HL-60/S4 treated with phorbol 12-myristate 13-acetate at 8.2 ng/mL for 4 days and 3 days (cell line): ENCODE data around the gene SLC6A1.

Experiments
- in situ Hi-C: fragments of 300-500 bp; cut with MboI; formaldehyde crosslinking; loops from 2 replicates; pipeline ENCODE4 v1.15.0; 2022; ENCODE audit warnings: low sequenced_read_pairs

Gene SLC6A1

DNA sequence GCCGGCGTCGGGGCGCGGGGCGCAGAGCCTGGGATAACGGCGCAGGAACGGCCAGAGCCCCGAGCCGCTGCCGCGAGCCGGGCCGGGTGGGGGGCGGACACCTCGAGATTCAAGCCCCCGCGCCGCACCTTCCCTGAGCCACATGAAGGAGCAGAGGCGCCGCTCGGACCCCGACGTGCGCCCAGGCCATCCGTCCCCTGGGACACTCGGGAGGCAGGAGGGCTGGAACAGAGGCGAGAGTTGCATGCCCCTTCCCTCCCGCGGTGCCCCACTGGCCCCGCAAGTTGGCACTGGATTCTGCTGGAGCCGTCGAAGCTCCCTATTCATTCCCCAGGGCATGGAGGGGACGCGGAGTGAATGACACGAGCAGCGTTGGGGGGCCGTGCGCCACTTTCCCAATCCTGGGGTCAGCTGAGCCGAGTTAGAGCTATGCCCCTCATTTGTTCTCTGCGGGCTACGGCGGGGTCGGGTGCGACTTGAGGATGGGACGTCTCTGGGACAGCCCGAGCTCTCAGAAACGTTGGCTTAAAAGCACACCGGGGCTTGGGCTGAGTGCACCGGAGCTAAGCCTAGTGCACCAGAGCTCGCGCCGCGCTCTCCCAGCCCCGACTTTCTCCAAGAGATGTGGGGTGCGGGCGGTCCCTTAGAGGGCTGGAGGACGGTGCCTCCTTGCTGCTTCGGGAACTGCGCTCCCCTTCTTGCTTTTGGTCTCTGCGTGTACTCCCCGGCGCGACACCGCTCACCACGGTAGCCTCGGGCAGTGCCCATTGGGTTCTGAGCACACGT is 588 bp downstream of the SLC6A1 start:
- in situ Hi-C loops, result no loop called here

DNA sequence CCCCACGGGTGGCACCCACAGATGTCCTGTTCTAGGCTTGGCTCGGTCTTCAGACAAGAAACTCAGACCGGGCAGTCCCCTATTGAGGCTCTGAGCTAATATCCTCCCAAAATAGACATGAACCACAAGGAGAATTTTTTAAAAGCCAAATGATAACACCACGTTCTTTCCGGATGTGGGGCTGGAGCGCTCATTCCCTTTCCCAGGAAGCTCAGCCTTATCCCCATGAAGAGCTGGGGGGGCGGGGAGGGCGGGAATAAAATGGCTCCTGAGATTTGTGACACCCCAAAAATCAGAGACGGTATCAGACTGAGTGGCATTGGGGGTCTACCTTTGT is 1.1 kb downstream of the SLC6A1 start:
- in situ Hi-C loops, result no loop called here

DNA sequence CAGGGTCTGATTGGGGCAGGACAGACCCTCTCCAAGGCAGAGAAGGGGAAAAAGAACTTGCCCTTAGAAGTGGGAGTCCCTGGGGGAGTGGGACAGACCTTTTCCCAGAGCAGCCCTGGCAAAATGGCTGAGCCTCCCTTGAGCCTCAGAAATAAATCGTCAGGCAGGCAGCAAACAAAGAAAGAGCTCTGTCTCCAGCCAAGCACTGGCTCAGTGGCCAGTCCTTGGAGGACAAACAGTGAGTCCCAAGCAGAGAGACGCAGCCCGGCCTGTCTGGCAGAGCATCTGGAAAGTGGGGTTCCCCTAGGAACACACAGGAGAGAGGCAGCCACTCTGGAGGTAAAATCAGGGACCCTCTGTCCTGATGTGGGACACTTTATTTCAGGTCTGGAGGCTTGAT is 1.8 kb downstream of the SLC6A1 start:
- in situ Hi-C loops, result no loop called here

DNA sequence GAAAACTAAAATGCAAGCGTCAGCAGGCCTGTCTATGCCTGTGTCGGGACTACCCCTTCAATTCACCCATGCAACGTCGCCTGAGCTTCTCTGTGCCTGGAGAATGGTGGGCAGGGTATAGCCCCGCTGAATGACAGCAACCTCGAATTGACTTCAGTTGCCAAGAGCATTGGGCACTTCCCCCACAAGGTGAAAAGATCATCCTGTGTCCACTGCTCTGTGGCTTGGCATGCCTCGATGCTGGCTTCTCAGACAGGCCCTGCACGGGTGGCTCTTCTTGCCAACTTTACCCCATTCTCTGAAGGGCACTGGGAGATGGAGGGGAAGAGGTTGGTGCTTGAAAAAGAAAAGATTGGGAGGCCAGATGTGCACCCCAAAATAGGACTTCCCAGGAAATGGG is 3.3 kb downstream of the SLC6A1 start:
- in situ Hi-C loops, result no loop called here

DNA sequence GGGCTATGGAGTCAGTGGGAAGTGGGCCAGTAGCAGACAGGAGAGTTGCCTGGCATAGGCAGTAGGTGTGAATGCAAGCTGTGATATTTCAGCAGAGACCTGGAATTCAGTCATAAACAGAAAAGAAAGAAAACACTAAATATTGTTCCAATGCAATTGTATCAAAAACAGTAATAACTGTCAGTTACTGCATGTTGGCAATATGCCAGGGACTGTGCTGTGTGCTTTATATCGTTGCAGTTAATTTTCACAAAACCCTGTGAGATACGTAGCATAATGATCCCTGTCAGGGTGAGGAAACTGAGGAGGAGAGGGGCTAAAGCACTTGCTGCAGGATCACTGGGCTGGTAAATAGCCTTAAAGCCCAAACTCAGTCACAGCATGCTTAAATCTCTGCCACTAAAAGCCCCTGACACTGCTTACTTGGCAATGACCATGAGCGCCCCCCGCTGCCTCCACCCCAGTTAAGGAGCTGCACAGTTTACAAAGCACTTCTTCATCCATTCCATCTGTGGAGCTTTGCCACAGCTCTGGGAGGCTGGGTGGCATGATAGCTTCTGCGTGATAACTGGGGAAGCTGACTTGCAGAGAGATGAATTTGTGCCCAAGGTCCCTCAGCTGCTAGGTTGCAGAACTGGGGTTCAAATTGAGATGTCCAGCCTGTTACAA is 3.9 kb downstream of the SLC6A1 start:
- in situ Hi-C loops, result no loop called here

DNA sequence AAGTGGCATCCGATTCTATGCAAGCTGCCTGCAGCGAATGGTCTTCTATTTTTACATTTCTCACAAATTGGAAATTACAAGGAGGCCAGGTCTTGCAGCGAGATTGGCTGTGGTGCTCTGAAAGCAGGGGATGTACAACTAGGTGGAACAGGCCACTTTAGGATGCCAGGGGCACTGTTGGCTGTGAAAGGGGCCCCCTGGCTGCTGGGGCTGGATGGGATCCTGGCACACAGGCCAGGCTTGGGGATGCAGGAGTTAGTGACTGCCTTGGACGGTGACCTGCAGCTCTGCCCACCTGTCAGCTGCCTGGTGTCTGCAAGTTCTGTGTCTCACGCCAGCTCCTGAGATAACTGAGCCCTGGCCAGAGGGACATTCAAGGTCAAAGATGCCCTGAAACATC is 4.6 kb downstream of the SLC6A1 start:
- in situ Hi-C loops, result no loop called here

DNA sequence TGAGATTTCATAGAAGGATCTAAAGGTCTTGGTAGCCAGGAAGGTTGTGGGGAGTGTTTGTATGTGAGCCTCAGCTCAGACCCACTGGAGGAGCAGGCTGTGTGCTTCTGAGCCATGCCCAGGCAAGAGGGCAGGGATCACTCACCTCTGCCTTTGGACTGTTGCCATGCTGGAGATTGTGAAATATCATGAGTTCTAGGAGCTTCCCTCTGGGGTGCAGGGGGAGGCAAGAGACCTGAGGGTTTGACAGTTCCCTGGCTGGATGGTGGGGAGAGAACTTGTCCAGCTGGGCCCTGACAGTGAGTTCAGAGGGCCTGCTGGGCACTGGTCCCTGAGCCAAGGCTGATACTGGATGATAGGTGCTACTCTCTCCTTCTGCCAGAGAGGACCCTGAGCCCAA is 6.0 kb downstream of the SLC6A1 start:
- in situ Hi-C loops, result no loop called here

DNA sequence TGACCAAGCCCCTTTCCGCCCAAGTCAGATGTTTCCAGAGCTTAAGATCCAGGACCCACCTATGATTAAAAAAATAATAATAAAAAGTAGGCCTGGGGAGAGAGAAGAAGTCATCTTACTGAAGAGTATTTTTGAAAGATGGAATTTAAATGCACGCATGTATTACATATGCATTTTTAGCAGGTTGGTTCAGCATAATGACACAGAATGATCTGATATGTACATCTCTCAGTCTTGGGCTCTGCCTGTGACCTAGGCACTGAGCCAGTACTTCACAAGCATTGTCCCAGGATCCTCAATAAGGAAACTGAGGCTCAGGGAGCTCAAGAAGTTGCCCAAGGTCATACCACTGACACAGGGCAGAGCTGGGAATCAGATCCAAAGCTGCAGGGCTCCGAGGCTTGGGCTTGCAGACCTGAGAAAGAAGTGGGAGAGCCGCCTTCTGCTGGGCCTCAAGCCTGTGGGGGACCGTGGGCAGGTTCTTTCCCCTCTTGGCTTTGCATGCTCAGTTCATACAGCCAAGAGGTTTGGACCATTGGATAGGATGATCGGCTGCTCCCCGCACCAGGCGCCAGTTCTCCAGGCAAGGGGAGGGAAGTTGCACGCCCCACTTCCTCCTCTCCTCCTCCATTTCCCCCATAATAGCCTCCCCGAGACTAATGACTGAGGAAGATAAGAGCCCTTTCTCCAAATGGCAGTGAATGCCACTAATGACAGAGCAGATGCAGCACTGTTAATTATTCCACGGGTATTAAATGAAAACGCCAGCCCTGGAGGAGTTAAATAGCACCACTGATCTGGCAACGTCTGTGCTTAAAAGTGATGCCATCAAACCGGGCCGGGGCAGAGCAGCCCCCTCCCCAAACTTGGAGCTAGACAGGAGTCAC is 6.9 kb downstream of the SLC6A1 start:
- in situ Hi-C loops, result no loop called here

DNA sequence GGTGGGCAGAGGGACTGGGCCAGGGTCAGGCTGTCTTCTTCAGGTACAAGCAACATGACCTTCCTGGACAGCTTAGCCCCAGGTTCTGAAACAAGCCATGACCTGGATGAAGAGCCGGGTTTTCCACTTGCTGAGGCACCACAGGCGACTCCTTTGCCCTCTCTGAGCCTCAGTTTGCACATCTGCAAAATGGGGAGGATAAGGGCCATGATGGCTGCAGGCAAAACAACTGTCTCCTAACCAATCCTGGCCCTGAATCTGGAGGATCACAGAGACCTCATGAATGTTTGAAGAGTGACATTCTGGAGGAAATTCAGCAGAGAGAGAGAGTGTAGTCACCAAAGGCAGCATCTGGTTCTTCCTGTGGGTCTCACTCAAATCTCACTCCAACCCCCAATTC is 8.0 kb downstream of the SLC6A1 start:
- in situ Hi-C loops, result no loop called here

DNA sequence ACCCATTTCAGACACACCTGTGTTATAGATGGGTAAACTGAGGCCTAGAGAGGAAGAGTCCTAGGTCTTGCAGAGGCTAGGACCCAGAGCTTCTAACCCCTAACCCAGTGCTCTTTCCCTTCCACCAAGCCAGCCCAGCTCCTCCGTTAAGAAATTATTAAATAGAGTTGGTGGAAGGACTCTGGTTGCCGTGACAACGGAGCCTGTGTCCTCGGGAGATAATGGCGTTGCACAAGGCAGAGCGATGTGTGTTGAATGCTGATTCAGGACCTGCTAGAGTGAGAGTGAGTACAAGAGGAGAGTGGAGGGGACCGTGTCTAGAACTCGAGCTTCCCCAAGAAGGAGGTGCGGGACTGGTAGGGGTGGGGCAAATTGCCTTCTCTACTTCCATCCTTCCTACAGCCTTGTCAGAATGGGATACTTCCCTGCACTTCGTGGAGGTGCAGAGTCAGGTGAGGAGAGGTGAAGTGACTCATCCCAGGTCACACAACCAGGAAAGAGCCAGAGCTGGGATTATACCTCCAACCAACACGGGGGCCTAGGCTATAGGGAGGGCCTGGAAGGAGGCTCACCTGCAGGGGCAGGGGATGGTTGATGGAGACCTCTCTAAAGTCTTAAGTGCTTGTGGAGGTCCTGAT is 8.6 kb downstream of the SLC6A1 start:
- in situ Hi-C loops, result no loop called here

DNA sequence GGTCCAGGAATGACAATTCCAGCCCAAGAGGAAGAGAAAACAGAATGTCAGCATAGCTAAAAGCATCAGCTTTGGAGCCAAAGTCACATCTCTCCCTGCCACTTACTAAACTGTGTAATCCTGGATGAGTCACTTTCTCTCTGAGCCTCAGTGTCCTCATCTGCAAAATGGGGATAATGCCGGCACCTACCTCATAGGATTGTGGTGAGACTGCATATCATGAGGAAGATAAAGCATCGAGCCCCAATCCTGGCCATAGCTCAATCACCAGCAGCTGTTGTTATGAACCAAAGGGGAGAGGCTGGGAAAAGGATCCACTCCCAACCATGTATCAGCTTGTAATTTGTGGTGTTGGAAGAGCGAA is 9.1 kb downstream of the SLC6A1 start:
- in situ Hi-C loops, result no loop called here

DNA sequence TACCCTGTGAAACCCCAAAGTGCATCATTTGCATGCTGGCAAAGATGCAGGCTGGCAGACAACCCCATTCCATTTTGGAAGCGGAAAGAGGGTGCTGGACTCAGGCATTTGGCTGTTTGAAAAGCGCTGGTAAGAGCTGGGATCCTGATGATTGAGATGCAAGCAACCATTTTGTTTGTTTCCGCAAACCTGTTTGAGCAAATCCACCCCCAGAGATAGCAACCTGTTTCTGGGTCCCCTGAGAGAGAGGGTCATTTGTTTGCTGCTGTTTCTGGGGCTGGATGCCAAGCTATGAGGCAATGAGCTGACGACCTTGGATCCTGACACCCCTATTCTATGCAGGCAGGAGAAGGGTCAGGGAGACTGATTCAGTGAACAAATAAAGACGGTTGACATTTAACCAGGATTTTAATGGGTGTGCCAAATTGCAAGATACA is 9.8 kb downstream of the SLC6A1 start:
- in situ Hi-C loops, result no loop called here

DNA sequence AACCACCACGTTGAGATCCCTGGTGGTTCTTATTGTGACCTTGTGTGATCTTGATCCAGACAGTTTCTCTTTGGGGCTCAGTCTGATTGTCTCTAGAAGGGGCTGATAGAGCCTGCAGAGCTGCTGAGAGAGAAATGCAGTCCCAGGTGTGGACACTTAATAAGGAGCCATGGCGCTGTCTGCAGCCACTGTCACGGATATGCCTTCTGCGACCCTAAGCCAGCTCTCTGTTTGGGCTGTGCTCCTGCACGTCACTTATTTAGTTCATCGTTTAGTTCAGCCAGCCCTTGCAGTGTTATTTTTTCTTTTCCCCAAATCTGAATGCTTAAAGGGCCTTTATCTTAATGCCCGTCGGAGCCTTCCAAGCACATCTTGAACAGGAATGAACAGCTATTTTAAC is 12.0 kb downstream of the SLC6A1 start:
- in situ Hi-C loops, result no loop called here

DNA sequence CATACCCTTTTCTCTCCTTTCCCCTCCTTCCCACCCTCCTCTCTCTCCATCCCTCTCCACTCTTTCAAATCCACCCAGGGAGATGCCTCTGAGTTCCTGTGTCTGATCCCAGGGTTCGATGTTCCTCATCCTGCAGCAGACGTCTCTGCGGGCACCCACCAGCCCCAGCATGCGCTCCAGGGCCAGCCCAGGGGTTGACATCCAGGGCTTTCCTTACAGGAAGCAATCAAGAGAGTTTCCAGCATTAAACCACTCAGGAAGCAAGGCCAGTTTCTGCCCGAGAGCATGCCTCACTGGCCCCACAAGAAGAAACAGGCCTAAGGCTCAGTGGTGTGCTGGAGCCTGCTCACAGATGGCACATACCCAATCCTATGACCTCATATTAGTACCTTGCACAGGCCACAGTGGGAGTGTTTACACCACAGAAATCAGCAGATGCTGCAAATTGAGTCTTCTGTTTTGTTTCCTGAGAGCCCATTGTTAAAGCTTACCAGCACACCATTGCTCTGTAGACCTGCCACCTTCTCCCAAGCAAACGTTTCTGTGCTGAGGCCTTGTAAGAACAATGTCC is 13.2 kb downstream of the SLC6A1 start:
- in situ Hi-C loops, result no loop called here

DNA sequence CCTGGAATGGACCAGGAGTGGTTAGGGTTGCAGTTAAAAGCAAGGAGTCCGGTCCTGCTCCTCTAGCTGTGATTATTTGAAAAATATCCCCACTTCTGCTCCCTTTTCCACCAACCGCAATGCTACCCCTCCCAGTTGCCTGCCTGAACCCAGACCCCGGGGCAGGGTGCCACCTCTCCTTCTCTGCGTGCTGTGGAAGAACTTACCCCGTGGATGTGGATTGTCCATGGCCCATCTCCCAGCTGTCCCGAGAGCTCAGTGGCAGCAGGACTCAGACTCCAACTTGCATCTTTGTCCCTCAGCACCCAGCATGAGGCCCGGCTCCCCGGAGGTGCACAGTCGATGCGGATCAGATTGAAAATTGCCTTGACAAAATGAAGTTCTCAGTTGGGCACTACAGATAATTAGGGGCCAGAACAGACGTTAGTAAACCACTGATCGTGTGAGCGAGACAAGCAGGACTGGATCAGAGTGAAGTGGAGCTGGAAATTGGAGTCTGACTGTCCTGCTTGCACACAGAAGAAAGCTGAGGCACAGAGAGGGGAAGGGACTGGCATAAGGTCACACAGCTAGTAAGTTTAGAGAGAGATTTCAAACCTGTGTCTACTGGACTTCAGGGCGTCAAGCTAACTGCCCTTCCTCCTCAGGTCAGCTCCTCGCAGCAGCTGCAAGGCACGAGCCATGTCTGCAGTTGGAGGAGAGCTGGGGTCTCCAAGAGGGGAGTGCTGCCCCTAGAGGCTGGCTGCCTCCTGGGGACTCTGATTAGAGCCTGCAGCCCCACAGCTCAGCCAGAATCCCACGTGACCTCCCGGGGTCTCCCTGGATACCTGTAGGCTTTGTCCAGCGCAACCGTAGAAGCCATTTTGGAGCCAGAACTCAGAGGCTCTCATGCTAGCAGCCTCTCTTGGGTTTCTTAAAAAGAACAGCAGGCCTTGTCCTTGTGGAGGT is 14.7 kb downstream of the SLC6A1 start:
- in situ Hi-C loops, result no loop called here

DNA sequence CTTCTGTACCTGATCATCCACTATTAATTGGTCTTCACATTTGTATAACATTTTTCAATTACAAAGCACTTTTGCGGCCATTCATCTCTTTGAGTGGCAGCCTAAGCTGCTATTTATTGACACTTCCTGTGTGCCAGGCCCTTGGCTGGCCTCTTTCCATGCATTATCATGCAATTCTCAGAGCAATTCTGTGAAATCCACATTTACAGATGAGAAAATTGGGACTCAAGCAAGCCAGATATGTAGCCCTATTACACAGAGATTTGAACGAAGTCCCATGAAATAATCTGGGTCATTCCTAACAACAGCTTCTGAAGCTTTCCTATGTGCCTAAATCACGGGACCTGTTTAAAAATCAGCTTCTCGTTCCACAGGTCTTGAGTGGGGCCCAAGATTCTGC is 17.4 kb downstream of the SLC6A1 start:
- in situ Hi-C loops, result no loop called here

DNA sequence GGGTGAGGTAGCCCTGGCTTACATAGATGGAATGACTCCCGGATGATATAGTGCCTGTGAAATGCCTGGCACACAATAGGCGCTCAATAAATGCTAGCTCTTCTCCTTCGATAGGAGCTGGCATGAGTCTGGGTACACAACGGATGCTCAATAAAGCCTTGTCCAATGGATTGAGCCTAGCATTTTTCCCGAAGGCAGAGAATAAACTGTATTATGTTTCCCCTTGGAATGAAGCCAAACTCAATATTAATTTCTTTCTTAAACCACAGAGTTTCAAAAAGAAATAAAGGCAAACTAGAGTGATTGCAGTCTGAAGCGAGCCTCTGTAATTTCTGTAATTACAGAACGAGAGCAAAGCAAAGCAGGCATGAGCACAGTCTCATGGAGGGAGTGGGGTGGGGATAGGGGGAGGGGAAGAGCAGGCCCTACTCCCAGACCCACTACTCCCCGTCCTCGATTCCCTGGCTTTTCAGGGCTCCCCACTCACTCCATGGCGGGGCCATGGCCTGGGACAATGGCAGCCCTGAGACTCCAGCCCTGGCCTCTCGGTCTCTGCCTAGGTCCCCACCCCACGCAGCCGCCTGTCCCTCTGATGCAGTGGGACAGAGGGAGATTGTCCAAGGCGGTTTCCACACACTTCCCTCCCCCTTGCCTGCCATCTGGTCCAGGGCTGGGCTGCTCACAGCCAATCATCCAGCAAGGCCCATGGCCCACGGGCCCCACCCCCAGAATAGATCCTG is 18.0 kb downstream of the SLC6A1 start:
- in situ Hi-C loops, result no loop called here

DNA sequence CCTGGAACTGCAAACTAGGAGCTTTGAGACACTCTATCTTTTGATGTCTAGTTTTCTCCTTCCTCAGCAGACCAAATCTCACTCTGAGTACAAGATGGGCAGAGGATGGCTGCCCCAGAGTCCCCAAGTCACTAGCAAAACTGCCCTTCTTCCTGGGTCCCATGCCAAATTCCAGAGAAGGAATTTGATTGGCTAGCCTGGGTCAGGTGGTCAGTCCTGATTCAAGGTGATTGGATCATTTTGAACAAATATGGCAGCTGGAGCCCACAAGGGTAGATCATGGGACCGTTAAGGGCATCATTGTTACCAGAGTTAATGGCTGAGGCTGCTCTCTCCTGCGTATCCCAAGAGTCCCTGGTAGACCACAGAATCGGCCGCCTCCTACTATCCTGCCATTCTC is 21.7 kb downstream of the SLC6A1 start:
- in situ Hi-C loops, result no loop called here

DNA sequence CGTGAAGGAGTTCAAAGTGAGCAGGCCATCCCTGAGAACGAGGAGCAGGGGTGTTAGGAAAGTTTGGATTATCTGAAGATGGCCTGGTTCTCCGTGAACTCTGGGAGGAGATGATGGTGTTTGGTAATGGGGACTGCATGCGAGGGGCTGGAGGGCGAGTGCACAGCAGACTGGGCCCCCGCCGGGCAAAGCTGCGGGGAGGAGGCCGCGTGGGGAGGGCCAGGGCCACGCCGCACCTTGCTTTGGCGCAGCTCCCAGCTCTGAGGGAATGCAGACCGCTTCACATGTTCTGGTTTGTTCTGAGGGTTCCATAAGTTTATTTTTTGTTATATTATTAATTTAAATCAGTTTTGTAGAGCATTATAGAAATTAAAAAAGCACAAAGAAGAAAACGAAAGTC is 22.2 kb downstream of the SLC6A1 start:
- in situ Hi-C loops, result no loop called here
